Activated naive CD4-positive, alpha-beta T cell treated with anti-CD3 and anti-CD28 coated beads for 36 hours (primary cell): Measurements from ENCODE around the gene SLC6A12. TPM values are rescaled to one million over a fixed set of nuclear protein-coding genes. Genes with fewer than 3 reads are reported as not detected.

Experiments used
- CTCF ChIA-PET: fragments of 350-600 bp; sonication (Branson Sonifier 250); formaldehyde crosslinking; loops from one replicate; lab custom pipeline; 2021; ENCODE audit warnings: antibody characterized with exemption; lab: Charles Lee
- DNase-seq: peaks from one replicate; pipeline ENCODE4 v3.0.0-alpha.2; 2020
- H3K27ac Mint-ChIP-seq: one replicate; pipeline ENCODE4 v1.8.0; 2021; ENCODE audit warnings: mild to moderate bottlenecking, mixed read lengths
- H3K27me3 Mint-ChIP-seq: one replicate; pipeline ENCODE4 v1.8.0; 2021; ENCODE audit warnings: low read depth, mixed read lengths
- H3K36me3 Mint-ChIP-seq: one replicate; pipeline ENCODE4 v1.8.0; 2021; ENCODE audit warnings: low read depth, mixed read lengths
- H3K4me1 Mint-ChIP-seq: one replicate; pipeline ENCODE4 v1.8.0; 2021; ENCODE audit warnings: low read depth, mixed read lengths
- H3K4me3 Mint-ChIP-seq: one replicate; pipeline ENCODE4 v1.8.0; 2021; ENCODE audit warnings: mild to moderate bottlenecking, moderate library complexity, mixed read lengths
- H3K9me3 Mint-ChIP-seq: one replicate; pipeline ENCODE4 v1.8.0; 2021; ENCODE audit warnings: mixed read lengths
- intact Hi-C: fragments of 100-400 bp; cut with micrococcal nuclease; formaldehyde crosslinking; loops from one replicate; pipeline ENCODE4 v1.15.1; 2023
- total RNA-seq, 2 experiments: library from RNA; stranded (reverse); gene quantifications; one replicate each; pipeline ENCODE4 v1.2.3, GENCODE V29; 2021

SLC6A12 gene
- total RNA-seq, 2 experiments from 2014 or later: 0.21 TPM; not detected in 1

GRCh38 chr12:143964-144649 lies 69.8 kb downstream of the SLC6A12 start:
- peaks cover 15% of the 10 kb centered on the region for H3K27me3 Mint-ChIP-seq
- H3K36me3 Mint-ChIP-seq: no peaks in the 10 kb centered on the region
- H3K4me1 Mint-ChIP-seq: peaks cover 11% of the 10 kb centered on the region
- no peak overlapping the region for H3K4me3 Mint-ChIP-seq
- no peaks in the 10 kb centered on the region for H3K9me3 Mint-ChIP-seq
- no peak overlapping the region for H3K27ac Mint-ChIP-seq
- intact Hi-C loops: no loop called here
- CTCF ChIA-PET: interaction anchor here (1.0 kb wide), 1 partner anchor 45 kb away, joined by 3 read pairs; no protein-coding TSS in a partner anchor
- no peak for DNase-seq

GRCh38 chr12:140162-140561 lies 73.8 kb downstream of the SLC6A12 start:
- Mint-ChIP-seq H3K4me3 (no peak overlapping the region), H3K36me3 (no peaks in the 10 kb centered on the region), H3K27ac (no peak overlapping the region), H3K27me3 (peaks cover 19% of the 10 kb centered on the region), H3K4me1 (peaks cover 11% of the 10 kb centered on the region), H3K9me3 (no peaks in the 10 kb centered on the region)
- CTCF ChIA-PET: interaction anchor here (1.0 to 1.2 kb wide), 2 partner anchors 13 to 19 kb away, joined by 3 to 4 read pairs; no protein-coding TSS in a partner anchor
- DNase-seq: no peak
- intact Hi-C loops: no loop called here

Other genes starting within 250 kb of the SLC6A12 start
- 1 to 10 TPM in 1 of 2 experiments, under 1 TPM in 1; 0.86 to 1.0 TPM for gene IQSEC3, start 147.4 kb downstream of the SLC6A12 start, total RNA-seq
- not detected for gene SLC6A13, start 48.7 kb upstream of the SLC6A12 start, total RNA-seq
- gene KDM5A, start 175.2 kb upstream of the SLC6A12 start, total RNA-seq: 10 to 100 TPM; 59.0 to 61.3 TPM
- gene CCDC77, start 187.5 kb upstream of the SLC6A12 start, total RNA-seq: 10 to 100 TPM; 13.2 to 14.9 TPM
- gene B4GALNT3, start 245.8 kb upstream of the SLC6A12 start, total RNA-seq: 1 to 10 TPM; 1.1 to 1.2 TPM